ENCODE results near the gene NPW.

The NPW gene

GRCh38 chr16:2053897-2054296, 34.3 kb downstream of the NPW start:
- DNase-seq (ENCODE audit: low spot score), result no peak

DNA sequence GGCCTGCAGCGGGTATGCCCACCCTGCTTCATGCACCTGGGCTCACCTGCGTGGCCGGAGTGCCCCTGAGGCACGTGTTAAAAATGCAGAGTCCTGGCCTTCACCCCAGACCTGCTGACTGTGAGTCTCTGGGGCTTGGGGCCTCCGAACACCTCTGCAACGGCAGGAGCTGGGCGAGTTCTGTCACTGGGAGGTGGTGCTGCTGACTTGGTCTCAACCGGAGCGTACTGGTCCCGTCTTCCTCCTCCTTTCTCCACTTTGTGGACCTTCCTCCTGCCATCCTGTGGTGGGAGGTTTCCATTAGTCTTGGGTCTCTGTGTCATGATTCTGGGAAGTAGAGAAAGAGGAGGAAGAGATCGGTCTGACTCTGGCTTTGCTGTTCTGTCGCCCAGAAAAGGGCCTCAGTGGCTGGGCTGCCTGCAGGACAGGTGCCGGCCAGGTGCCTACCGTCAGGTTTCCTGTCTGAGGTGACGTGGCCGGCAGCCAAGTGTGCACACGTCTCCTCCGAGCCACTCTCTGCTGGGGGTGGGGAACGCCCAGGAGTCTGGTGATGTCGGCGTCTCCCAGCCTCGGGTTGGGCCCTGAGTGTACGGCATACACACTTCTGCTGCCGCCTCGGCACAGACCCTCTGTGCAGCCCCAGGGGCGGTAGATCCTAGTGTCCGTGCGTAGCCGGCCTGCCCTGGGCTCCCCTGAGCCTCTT, 35.1 kb downstream of the NPW start:
- no peak for DNase-seq (ENCODE audit: low spot score)

DNA sequence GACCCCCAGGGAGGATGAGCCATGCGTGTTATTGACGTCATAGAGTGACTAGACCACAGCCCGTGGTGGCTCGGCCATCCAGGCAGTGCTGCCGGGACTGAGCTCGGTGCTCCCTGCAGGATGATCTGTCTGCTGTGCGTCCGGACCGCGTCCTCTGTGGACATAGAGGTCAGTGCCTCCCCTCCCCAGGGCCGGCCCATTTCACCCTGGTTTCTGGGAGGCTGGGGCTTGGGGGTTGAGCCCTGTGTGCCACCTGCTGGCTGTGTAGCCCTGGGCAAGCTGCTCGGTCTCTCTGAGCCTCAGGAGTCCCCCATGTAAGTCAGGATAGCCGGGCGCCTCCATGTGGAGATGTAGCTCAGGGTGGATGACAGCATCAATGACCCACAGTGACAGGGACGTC, 36.5 kb downstream of the NPW start:
- DNase-seq (ENCODE audit: low spot score), result no peak

DNA sequence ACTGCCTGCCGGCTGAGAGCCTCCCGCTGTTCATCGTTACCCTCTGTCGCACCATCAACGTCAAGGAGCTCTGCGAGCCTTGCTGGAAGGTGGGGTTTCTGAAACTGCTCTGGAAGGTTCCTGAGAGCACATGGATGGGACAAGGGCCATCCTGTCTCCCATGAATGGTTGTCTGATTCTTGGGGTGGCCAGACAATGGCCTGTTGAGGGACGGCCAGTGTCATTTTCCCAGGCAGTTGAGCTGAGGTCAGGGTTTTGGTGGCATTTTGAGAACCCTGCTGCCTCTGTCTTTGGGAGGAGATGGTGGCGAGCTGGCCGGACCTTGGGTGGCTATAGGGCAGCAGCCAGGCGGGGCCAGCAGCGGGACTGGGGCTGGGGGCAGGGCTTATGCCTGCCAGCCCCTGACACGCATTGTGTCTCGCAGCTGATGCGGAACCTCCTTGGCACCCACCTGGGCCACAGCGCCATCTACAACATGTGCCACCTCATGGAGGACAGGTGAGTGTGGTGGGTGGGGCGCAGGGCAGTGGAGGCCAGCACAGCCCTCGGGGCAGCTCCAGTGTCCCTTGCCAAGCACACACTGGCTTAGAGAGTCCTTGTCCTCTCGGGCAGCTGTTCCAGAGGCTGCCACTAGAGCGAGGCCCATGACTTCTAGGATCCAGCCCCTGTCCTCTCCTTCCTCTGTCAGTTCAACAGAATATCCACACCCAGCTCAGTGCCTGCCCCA, 37.3 kb downstream of the NPW start:
- peak; percentile 36 for DNase-seq (ENCODE audit: low spot score)

DNA sequence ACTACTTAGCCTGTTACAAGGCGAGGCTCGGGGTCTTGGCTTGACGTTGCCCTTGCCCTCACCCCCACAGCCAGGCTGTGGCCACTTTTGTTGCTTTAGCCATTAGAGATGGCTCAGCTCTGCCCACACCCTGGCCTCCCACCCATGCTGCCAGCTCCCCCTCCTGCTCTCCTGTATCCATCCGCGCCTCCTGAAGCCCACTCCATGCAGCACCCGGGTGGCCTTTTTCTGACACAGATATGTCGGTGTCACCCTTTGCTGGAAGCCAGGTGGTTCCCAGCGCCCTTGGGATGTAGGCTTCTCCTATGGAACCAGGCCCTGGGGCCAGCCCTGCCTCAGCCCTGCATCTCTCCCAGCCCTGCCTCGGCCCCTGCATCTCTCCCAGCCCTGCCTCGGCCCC, 37.9 kb downstream of the NPW start:
- no peak for DNase-seq (ENCODE audit: low spot score)

GRCh38 chr16:2058420-2058819, 38.8 kb downstream of the NPW start:
- DNase-seq (ENCODE audit: low spot score), result no peak

DNA sequence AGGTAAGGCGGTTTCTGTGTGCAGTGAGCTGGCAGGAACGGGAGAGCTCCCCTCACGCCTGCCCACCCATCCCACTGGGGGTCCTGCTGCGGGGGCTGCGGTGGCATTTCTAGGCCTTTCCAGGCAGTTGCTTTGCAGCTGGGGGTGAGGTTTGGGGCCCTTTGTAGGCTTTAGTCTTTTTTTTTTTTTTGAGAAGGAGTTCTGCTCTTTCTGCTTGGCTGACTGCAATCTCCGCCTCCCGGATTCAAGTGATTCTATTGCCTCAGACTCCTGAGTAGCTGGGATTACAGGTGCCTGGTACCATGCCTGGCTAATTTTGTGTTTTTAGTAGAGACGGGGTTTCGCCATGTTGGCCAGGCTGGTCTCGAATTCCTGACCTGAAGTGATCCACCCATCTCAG, 39.3 kb downstream of the NPW start:
- DNase-seq (ENCODE audit: low spot score), result no peak

DNA sequence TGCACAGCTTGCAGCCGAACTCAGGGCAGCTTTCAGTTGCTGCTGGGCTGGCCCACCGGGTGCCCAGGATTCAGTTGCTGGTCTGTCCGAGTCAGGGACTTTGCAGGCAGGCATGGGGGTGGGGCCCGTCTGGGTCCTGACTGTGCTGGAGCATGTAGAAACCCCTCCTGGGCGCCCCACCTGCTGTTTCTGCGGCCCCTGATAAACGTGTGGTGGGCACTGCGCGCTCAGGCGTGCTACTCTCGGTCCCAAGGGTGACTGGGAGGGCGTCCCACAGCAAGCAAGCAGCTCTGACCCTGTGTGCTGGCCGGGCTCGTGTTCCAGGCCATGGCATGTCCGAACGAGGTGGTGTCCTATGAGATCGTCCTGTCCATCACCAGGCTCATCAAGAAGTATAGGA, 40.8 kb downstream of the NPW start:
- DNase-seq (ENCODE audit: low spot score), result no peak

DNA sequence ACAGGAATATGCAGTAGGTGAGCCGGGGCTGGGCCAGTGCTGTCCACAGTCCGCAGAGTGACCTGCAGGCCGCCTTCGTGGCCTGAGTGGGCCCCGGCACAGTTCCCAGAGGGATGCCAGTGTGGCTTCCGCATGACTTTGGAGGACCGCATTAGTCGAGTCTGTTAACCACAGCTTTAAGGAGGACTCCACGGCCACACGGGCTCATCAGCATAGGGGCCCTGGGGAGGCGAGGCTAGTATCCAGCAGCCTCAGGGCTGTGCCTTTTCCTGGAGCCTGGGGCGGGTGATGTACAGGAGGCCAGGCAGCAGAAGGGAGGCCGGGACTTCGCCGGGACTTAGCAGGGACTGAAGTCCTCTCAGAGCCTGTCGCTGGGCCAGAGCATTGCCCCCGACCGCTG, 41.4 kb downstream of the NPW start:
- no peak for DNase-seq (ENCODE audit: low spot score)

DNA sequence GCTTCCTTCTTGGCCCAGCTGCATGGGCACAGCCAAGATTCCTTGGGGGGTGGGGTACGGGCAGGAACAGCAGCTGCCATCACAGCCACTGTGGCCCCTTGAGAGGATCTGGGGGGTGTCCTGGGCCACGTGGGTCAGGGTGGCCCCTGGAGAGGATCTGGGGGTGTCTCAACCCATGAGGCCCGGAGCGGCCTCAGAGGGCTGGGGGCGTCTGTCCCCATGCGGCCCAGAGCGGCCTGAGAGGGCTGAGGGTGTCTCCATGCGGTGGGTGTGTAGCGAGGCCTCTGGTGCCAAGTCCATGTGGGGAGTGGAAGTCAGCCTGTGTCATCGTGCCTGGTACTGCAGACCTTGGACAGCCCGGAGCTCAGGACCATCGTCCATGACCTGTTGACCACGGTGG, 41.9 kb downstream of the NPW start:
- no peak for DNase-seq (ENCODE audit: low spot score)

DNA sequence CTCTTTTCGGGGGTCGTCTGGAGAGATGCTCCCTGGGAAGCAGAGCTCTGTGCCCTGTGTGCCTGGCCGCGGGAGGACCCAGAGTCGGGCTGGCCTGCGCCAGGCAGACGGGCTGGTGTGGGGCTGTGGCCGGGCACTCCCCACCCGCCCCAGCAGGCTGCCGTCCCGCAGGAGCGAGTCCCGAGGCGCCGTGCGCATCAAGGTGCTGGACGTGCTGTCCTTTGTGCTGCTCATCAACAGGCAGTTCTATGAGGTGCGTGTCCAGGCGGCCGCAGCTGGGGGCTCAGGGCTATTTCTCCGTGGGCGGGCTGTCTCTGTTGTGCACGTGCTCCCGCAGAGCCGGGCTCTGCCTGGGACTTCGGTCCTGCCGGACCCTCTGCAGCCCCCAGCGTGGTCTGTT, 43.2 kb downstream of the NPW start:
- no peak for DNase-seq (ENCODE audit: low spot score)

DNA sequence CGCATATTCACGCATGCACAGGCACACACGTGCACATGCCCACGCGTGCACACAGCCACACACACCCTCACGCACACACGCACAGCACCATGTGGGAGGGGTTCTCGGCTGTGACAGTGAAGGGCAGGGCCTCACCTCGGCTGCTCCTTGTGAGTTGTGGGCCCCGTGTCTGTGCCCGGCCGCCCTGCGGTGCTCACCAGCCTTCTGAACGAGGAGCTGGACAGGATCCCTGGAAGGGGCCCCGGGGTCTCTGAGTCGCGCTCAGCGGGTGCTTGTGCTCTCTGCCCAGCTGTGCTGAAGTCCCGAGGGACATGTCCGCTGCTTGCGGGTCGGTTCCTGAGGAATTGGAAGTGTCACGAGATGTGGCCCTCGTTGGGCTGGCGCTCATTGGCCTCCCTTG, 44.3 kb downstream of the NPW start:
- DNase-seq (ENCODE audit: low spot score), result no peak

- DNase-seq (ENCODE audit: low spot score), result no peak
Measured at GRCh38 chr16:2064368-2064945, 44.9 kb downstream of the NPW start.

GRCh38 chr16:2066139-2066538, 46.6 kb downstream of the NPW start:
- no peak for DNase-seq (ENCODE audit: low spot score)
